Motor neuron (in vitro differentiated cells): Measurements from ENCODE around the gene APOBEC3B. TPM values are rescaled to one million over a fixed set of nuclear protein-coding genes. Genes with fewer than 3 reads are reported as not detected.
A peak's percentile ranks its signal among the peaks of the same experiment; 100 is the strongest.
"Not testable (repeated sequence)": the region's sequence is repeated elsewhere in the genome, so short reads cannot be mapped to it uniquely, and the experiment has no call there.

Experiments used
- ATAC-seq, 8 experiments: fragments of 200-7000 bp; cut with Tn5 transposase; replicated peaks in 6 of 8; 2 replicates each; pipeline ENCODE4 v1.8.0; 2021; ENCODE audit warnings: mild to moderate bottlenecking in 8 of 8, moderate library complexity in 8 of 8
- H3K27ac ChIP-seq, 2 donors: fragments of 250-450 bp; sonication (Bioruptor Pico); 2 replicates each; pipeline ENCODE4 v1.9.0; 2021; ENCODE audit warnings: antibody characterized with exemption in 2 of 2, mild to moderate bottlenecking in 2 of 2, moderate library complexity in 1 of 2
- H3K4me1 ChIP-seq, 2 donors: fragments of 250-450 bp; sonication (Bioruptor Pico); replicated peaks in 1 of 2; 2 replicates each; pipeline ENCODE4 v1.6.1; 2021; ENCODE audit warnings: antibody characterized with exemption in 2 of 2, mild to moderate bottlenecking in 2 of 2, moderate library complexity in 1 of 2
- H3K4me3 ChIP-seq, 5 donors: fragments of 250-450 bp; sonication (Bioruptor Pico); 2 replicates each; pipeline ENCODE4 v1.9.0; 2021; ENCODE audit warnings: antibody characterized with exemption in 5 of 5, mild to moderate bottlenecking in 5 of 5, moderate library complexity in 4 of 5
- WGBS, 10 experiments: fragments of 450-650 bp; shearing (Covaris generic); methylation state at CpG; one replicate each; pipeline ENCODE4 v1.0.0; 2022; 5-methylcytosine and 5-hydroxymethylcytosine counted together
- in situ Hi-C, 9 experiments: fragments of 400-800 bp; cut with MboI; loops; one replicate each; pipeline ENCODE4 v1.15.0; 2021; ENCODE audit warnings: low sequenced_read_pairs in 9 of 9, low pct_unique_long_range_greater_than_20kb in 2 of 9; ENCODE audit not compliant: unreplicated experiment in 9 of 9
- total RNA-seq, 8 experiments: library from RNA; unstranded; fragments of 300-600 nt; gene quantifications; 2 replicates each; pipeline versions ENCODE4 v1.2.3 to v1.2.4, GENCODE V29; 2022

APOBEC3B gene
- total RNA-seq, 8 experiments from 2014 or later = 0.32 to 15.3 (median 1.1) TPM

GRCh38 chr22:38974826-38975175, 7.3 kb upstream of the APOBEC3B start:
- WGBS, 10 experiments = 43 to 100% (median 94%) methylated on average over 1 to 6 of the region's 7 CpGs; no CpG with 5 or more reads in 5 of the 10 experiments
- no peak for ATAC-seq
- H3K27ac ChIP-seq = no peak overlapping the region
- in situ Hi-C loops = no loop called here
- H3K4me3 ChIP-seq = no peak overlapping the region
- H3K4me1 ChIP-seq = no peaks in the 10 kb centered on the region

DNA sequence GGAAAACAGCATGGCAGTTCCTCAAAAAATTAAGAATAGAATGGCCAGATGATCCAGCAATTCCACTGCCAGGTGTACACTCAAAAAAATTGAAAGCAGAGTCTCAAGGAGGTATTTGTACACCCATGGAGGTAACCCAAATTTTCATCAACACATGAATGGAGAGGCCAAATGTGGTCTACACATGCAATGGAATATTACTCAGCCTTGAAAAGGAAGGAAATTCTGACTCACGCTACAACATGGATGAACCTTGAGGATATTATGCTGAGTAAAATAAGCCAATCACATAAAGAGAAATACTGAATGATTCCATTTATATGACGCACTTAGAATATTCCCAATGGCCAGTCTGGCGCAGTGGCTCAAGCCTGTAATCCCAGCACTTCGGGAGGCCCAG, 4.9 kb upstream of the APOBEC3B start:
- ATAC-seq, in situ Hi-C loops, H3K4me3 ChIP-seq, H3K4me1 ChIP-seq, H3K27ac ChIP-seq: not testable (repeated sequence)
- WGBS, 10 experiments = 69 to 100% (median 93%) methylated on average over 1 to 4 of the region's 4 CpGs; no CpG with 5 or more reads in 3 of the 10 experiments

GRCh38 chr22:38980587-38980986, 1.6 kb upstream of the APOBEC3B start:
- 60 to 100% (median 85%) methylated on average over 2 to 8 of the region's 10 CpGs; no CpG with 5 or more reads in 3 of the 10 experiments for WGBS, 10 experiments
- ATAC-seq, in situ Hi-C loops, H3K27ac ChIP-seq, H3K4me3 ChIP-seq: not testable (repeated sequence)
- peaks cover 2 to 13% of the 10 kb centered on the region in 2 donors for H3K4me1 ChIP-seq

DNA sequence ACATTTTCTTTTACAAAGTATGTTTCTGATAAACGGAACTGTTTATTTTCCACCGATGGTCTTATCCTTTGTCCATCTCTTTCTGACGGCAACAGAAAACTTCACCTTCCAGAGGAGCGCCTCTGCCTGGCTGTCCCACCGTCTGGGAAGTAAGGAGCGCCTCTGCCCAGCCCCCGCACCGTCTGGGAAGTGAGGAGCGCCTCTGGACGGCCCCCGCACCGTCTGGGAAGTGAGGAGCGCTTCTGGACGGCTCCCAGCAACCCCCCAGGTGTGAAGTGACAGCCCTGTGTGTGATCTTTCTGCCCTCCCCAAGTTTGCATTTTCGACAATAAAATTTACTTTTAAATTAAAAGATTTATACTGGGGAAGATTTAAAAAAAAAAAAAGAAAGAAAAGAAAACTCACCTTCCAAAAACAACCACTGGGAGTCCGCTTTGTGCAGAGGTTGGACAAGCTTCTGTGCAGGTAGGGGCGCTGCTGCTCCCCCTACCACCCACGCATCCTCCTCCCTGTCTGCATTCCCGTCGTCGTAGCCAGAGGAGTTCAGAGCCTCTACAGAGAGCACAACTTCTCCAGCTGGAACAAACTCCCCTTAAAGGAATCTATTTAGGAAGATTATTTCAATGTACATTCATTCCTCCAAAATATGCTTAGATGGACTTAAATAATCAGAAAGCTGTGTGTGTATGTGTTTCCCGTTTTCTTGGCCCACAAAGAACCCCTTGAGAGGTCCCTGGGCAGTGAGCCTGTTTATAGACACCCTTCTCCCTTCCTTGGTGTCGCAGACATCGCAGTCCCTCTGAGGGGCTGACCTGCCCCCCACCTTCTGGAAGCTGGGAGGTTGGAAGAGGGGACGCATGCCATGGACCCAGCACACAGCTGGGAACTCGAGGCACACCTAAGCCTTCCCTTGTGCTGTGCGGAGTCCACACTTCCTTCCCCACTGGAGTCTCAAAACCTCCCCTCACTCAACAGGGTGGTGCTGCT, 849 bp upstream of the APOBEC3B start:
- 3 to 55% (median 45%) methylated on average over 1 to 17 of the region's 27 CpGs; no CpG with 5 or more reads in 2 of the 10 experiments for WGBS, 10 experiments
- peak; percentile 36 to 54 (median 43) for ATAC-seq
- H3K27ac ChIP-seq = no peak overlapping the region
- H3K4me3 ChIP-seq = no peak overlapping the region
- in situ Hi-C loops = no loop called here
- peaks cover 2 to 13% of the 10 kb centered on the region in 2 donors for H3K4me1 ChIP-seq

GRCh38 chr22:38984224-38984623, 2.1 kb downstream of the APOBEC3B start:
- ATAC-seq = no peak
- WGBS, 10 experiments = 89 to 100% (median 100%) methylated on average over 1 of the region's 2 CpGs; no CpG with 5 or more reads in 6 of the 10 experiments
- Histone ChIP-seq H3K4me1 (peaks cover 2 to 13% of the 10 kb centered on the region in 2 donors), H3K27ac (no peak overlapping the region), H3K4me3 (no peak overlapping the region)
- in situ Hi-C loops = no loop called here

- in situ Hi-C loops, H3K27ac ChIP-seq, H3K4me3 ChIP-seq: not testable (repeated sequence)
- ATAC-seq = peak in 1 of 8 experiments; percentile 7
- peaks cover 2 to 13% of the 10 kb centered on the region in 2 donors for H3K4me1 ChIP-seq
- 81 to 100% (median 94%) methylated on average over 2 to 7 of the region's 9 CpGs; no CpG with 5 or more reads in 2 of the 10 experiments for WGBS, 10 experiments
Measured at GRCh38 chr22:38984784-38985757, 2.9 kb downstream of the APOBEC3B start.

- in situ Hi-C loops = no loop called here
- no CpG with 5 or more reads among the region's 3 CpGs for WGBS, 10 experiments
- no peak for ATAC-seq
- Histone ChIP-seq H3K4me3 (no peak overlapping the region), H3K27ac (no peak overlapping the region), H3K4me1 (peaks cover 2 to 12% of the 10 kb centered on the region in 2 donors)
Measured at GRCh38 chr22:38986629-38987028, 4.5 kb downstream of the APOBEC3B start.

DNA sequence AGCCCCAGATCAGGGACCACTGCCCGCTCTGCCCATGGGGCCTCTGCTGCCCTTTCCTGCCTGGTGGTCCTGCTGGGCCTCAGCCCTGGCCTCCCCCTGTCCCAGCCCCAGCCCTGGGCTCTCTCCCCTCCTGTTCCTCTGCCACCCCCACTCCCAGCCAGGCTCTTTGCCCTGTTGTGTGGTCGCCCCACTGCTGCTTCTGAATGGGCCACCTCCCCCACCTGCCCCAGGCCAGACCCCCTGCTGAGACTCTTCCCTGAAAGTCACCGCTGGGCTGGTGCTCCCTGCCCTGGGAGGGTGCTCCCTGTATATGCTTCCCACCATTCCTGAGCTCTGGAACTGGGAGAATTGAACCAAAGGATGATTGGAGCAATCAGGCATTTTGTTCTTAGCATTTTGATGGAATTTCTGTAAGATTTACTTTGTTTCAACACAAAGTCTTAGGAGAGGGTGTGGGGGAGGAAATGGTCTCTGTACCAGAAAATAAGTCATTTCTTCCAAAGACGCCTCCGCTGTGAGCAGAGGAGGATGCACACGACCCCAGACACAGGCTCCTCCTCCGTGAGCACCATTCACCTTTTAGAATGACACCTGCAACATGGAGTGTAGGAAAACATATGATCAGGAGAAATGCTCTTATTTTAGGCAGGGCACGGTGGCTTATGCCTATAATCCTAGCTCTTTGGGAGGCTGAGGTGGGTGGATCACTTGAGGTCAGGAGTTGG, 5.2 kb downstream of the APOBEC3B start:
- Histone ChIP-seq H3K27ac (no peak overlapping the region), H3K4me3 (no peak overlapping the region), H3K4me1 (peaks cover 0 to 6% of the 10 kb centered on the region in 2 donors)
- no peak for ATAC-seq
- in situ Hi-C loops = no loop called here
- WGBS, 10 experiments = 20 to 100% (median 96%) methylated on average over 1 to 4 of the region's 8 CpGs; no CpG with 5 or more reads in 3 of the 10 experiments

- Histone ChIP-seq H3K27ac (no peak overlapping the region), H3K4me1 (peaks cover 9 to 11% of the 10 kb centered on the region in 2 donors), H3K4me3 (no peak overlapping the region)
- ATAC-seq = no peak
- 100% methylated on average over 1 of the region's 6 CpGs; no CpG with 5 or more reads in 9 of the 10 experiments for WGBS, 10 experiments
- in situ Hi-C loops = no loop called here
Measured at GRCh38 chr22:38989466-38989865, 7.3 kb downstream of the APOBEC3B start.

DNA sequence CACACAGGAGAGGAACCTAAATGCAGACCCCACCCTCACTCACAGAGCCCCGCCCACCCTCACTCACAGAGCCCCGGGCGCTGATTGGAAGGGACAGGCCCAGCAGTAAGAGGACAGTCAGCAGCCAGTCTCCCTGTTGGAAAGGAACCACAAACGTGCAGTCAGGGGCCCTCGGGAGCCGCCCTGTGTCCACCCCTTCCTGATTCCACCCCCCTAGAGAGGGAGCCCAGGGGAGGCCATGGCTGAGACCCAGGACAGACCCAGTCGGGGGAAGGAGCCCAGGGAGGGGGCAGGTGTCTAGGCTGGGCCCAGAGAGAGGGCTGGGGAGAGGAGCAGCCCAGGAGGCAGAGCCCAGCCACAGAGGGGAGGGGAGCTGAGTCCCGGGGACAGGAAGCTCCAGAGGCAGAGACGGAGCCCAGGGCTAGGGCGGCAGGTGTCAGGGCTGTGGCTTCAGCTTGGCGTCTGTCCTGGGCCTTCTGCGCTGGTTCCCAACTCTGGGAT, 10.8 kb downstream of the APOBEC3B start:
- peak; percentile 89 to 98 (median 94) for ATAC-seq
- no CpG with 5 or more reads among the region's 12 CpGs for WGBS, 10 experiments
- H3K4me1 ChIP-seq = peaks cover 9 to 11% of the 10 kb centered on the region in 2 donors
- H3K27ac ChIP-seq, H3K4me3 ChIP-seq, in situ Hi-C loops: not testable (repeated sequence)

DNA sequence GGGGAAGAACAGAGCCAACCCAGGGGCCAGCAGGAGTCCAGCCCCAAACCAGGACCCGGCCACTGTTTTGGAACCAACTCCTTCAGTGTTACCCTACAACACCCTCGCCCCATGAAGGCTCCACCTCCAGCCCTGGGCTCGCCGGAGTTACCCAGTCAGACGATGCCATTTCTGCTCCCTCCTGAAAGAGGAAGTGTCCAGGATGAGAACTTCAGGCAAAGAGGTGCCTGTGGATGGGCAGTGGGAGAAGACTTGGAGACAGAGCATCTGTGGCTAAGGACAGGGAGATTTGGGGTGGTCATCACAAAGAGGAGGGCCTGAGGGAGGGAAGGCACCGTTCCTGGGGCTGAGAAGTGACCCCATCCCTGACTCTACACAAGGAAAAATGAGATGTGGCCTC, 14.0 kb downstream of the APOBEC3B start:
- in situ Hi-C loops = no loop called here
- 79 to 100% (median 85%) methylated on average over 1 to 4 of the region's 6 CpGs; no CpG with 5 or more reads in 4 of the 10 experiments for WGBS, 10 experiments
- H3K4me1 ChIP-seq = peaks cover 11 to 16% of the 10 kb centered on the region in 2 donors
- no peak overlapping the region for H3K4me3 ChIP-seq
- no peak for ATAC-seq
- no peak overlapping the region for H3K27ac ChIP-seq

DNA sequence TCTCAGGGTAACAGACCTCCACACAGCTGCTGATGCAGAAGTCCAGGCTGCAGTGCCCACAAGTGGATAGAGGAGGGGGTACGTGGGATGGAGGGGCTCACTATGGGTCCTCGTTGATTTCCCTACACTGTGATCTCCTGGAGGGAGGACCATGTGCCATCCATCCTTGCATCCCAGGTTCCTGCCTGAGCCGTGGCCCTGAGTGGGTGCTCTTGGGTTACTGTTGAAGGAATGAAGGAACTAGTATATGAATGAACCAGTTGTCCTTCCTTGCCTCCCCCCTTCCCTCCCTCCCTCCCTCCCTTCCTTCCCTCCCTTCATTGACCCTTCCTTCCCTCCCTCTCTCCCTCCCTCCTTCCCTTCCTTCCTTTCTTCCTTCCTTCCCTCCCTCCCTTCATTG, 15.4 kb downstream of the APOBEC3B start:
- no peak overlapping the region for H3K4me3 ChIP-seq
- in situ Hi-C loops = no loop called here
- no peak for ATAC-seq
- no peak overlapping the region for H3K27ac ChIP-seq
- H3K4me1 ChIP-seq = peaks cover 9 to 15% of the 10 kb centered on the region in 2 donors
- 60% methylated on average over 1 of the region's 3 CpGs; no CpG with 5 or more reads in 9 of the 10 experiments for WGBS, 10 experiments
